T47D (cell line): ENCODE data around the gene ZNF385B.
A peak's percentile ranks its signal among the peaks of the same experiment; 100 is the strongest.

ENCODE experiments used
- DNase-seq, 2 experiments: peaks; one replicate each; pipeline versions ENCODE4 v3.0.0 to v3.0.0-alpha.2; 2011 to 2012; ENCODE audit warnings: low read depth in 1 of 2, low spot score in 1 of 2
- JUND ChIP-seq: IDR thresholded peaks from 2 replicates; pipeline ENCODE4 v1.6.1; 2012; ENCODE audit warnings: low read depth
- in situ Hi-C: cut with HindIII; loops from 2 replicates; pipeline ENCODE4 v1.10.0; 2016; ENCODE audit warnings: low sequenced_read_pairs, low pct_unique_long_range_greater_than_20kb

Gene ZNF385B

GRCh38 chr2:179741317-179741716, 120.1 kb downstream of the ZNF385B start:
- in situ Hi-C loops, result no loop called here
- TF ChIP-seq JUND, result no peak
- DNase-seq, result no peak

- TF ChIP-seq JUND, result no peak
- DNase-seq, result no peak
- in situ Hi-C loops, result no loop called here
Measured at GRCh38 chr2:179729966-179730365, 131.4 kb downstream of the ZNF385B start.

GRCh38 chr2:179726461-179727180, 134.8 kb downstream of the ZNF385B start:
- no peak for DNase-seq
- TF ChIP-seq JUND, result no peak
- in situ Hi-C loops, result no loop called here

- no peak for TF ChIP-seq JUND
- in situ Hi-C loops, result no loop called here
- DNase-seq, result no peak
Measured at GRCh38 chr2:179724403-179724802, 137.0 kb downstream of the ZNF385B start.

- in situ Hi-C loops, result no loop called here
- DNase-seq, result no peak
- no peak for TF ChIP-seq JUND
Measured at GRCh38 chr2:179720173-179720772, 141.1 kb downstream of the ZNF385B start.

- TF ChIP-seq JUND, result no peak
- DNase-seq, result no peak
- in situ Hi-C loops, result no loop called here
Measured at GRCh38 chr2:179715871-179716270, 145.5 kb downstream of the ZNF385B start.

GRCh38 chr2:179715196-179715595, 146.2 kb downstream of the ZNF385B start:
- in situ Hi-C loops, result no loop called here
- DNase-seq, result no peak

GRCh38 chr2:179712825-179713224, 148.6 kb downstream of the ZNF385B start:
- DNase-seq, result no peak
- in situ Hi-C loops, result no loop called here
- TF ChIP-seq JUND, result no peak

More at GRCh38 chr2:179715196-179715595, 146.2 kb downstream of the ZNF385B start:
- no peak for TF ChIP-seq JUND

GRCh38 chr2:179711375-179711774, 150.0 kb downstream of the ZNF385B start:
- no peak for TF ChIP-seq JUND
- in situ Hi-C loops, result no loop called here
- DNase-seq, result peak in 1 of 2 experiments; percentile 60

GRCh38 chr2:179703702-179704101, 157.7 kb downstream of the ZNF385B start:
- DNase-seq, result no peak
- no peak for TF ChIP-seq JUND
- in situ Hi-C loops, result no loop called here

- no peak for DNase-seq
- no peak for TF ChIP-seq JUND
- in situ Hi-C loops, result no loop called here
Measured at GRCh38 chr2:179702912-179703311, 158.5 kb downstream of the ZNF385B start.

- in situ Hi-C loops, result no loop called here
- TF ChIP-seq JUND, result no peak
- DNase-seq, result no peak
Measured at GRCh38 chr2:179701524-179702110, 159.8 kb downstream of the ZNF385B start.

- no peak for TF ChIP-seq JUND
- in situ Hi-C loops, result no loop called here
- no peak for DNase-seq
Measured at GRCh38 chr2:179695486-179695885, 165.9 kb downstream of the ZNF385B start.

- DNase-seq, result no peak
- TF ChIP-seq JUND, result no peak
- in situ Hi-C loops, result no loop called here
Measured at GRCh38 chr2:179694963-179695362, 166.4 kb downstream of the ZNF385B start.
